Endothelial cell of umbilical vein (primary cell): ENCODE measurements around the gene GARIN1A. TPM values are rescaled to one million over a fixed set of nuclear protein-coding genes. Genes with fewer than 3 reads are reported as not detected.

Source experiments
- BruUV-seq: library from RNA; stranded (reverse); fragments of 400-500 nt; replicated peaks from 2 replicates; lab custom pipeline; 2021; lab: Mats Ljungman, UMichigan
- CTCF ChIA-PET: fragments of 300-600, 350-600 bp; sonication (Branson Sonifier 250); formaldehyde crosslinking; loops from one replicate; lab custom pipeline; 2021; ENCODE audit warnings: antibody characterized with exemption, inconsistent platforms; lab: Charles Lee
- POLR2A ChIA-PET: fragments of 300-600, 350-600 bp; sonication (Branson Sonifier 250); formaldehyde crosslinking; loops from one replicate; lab custom pipeline; 2021; ENCODE audit warnings: antibody characterized with exemption, inconsistent platforms; lab: Charles Lee
- DNase-seq: peaks from one replicate; pipeline ENCODE4 v3.0.0-alpha.2; 2011; ENCODE audit warnings: low read depth, low spot score
- FAIRE-seq: peaks from 2 replicates; lab custom pipeline; 2011; peaks lifted over from hg19 to GRCh38; lab: Jason Lieb, UNC
- H2AFZ ChIP-seq: 2 replicates; pipeline ENCODE4 v1.6.0; 2012; ENCODE audit warnings: low read depth, low read length, control low read depth, inconsistent platforms
- H3K27ac ChIP-seq: 2 replicates; pipeline ENCODE4 v1.5.1; 2011; ENCODE audit warnings: low read depth, mild to moderate bottlenecking, control low read depth, low read length, moderate library complexity; ENCODE audit not compliant: insufficient read depth
- H3K27me3 ChIP-seq, 2 experiments: 2 replicates each; pipeline versions ENCODE4 v1.6.0 to v1.6.1; 2011; ENCODE audit warnings: low read length in 2 of 2, mixed read lengths in 1 of 2; ENCODE audit not compliant: control insufficient read depth in 2 of 2, insufficient read depth in 2 of 2
- H3K36me3 ChIP-seq, 2 experiments: 2 replicates in 1 of 2; 3 replicates in 1 of 2; pipeline ENCODE4 v1.5.1; 2011; ENCODE audit warnings: low read length in 2 of 2, mild to moderate bottlenecking in 1 of 2, moderate library complexity in 1 of 2; ENCODE audit not compliant: control insufficient read depth in 2 of 2, insufficient read depth in 2 of 2; ENCODE audit errors: extremely low read depth in 1 of 2
- H3K4me1 ChIP-seq: 3 replicates; pipeline ENCODE4 v1.5.1; 2011; ENCODE audit warnings: mild to moderate bottlenecking, low read length; ENCODE audit not compliant: control insufficient read depth, insufficient read depth; ENCODE audit errors: extremely low read depth
- H3K4me2 ChIP-seq: 2 replicates; pipeline ENCODE4 v1.6.1; 2011; ENCODE audit warnings: low read length, control low read depth, mixed read lengths; ENCODE audit not compliant: insufficient read depth
- H3K4me3 ChIP-seq, 3 experiments: fragments of 200-600 bp in 1 of 3; sonication (generic), shearing (Covaris generic) in 1 of 3; replicated peaks in 1 of 3; 2 replicates each; pipeline ENCODE4 v1.5.1; 2011 to 2016; ENCODE audit warnings: control low read depth in 3 of 3, low read length in 3 of 3, mild to moderate bottlenecking in 2 of 3, inconsistent platforms in 1 of 3, low read depth in 1 of 3, moderate library complexity in 1 of 3; ENCODE audit not compliant: insufficient read depth in 1 of 3
- H3K79me2 ChIP-seq: 2 replicates; pipeline ENCODE4 v1.6.0; 2012; ENCODE audit warnings: low read length, inconsistent platforms; ENCODE audit not compliant: control insufficient read depth, insufficient read depth
- H3K9ac ChIP-seq: replicated peaks from 2 replicates; pipeline ENCODE3; 2011; ENCODE audit warnings: low read length, control low read depth; ENCODE audit not compliant: insufficient read depth; ENCODE audit errors: extremely low read depth
- H3K9me1 ChIP-seq: replicated peaks from 3 replicates; pipeline ENCODE4 v1.6.0; 2011; ENCODE audit warnings: mild to moderate bottlenecking, low read length; ENCODE audit not compliant: control insufficient read depth, insufficient read depth; ENCODE audit errors: extremely low read depth
- H3K9me3 ChIP-seq: replicated peaks from 2 replicates; pipeline ENCODE4 v1.5.1; 2012; ENCODE audit warnings: low read length, inconsistent platforms; ENCODE audit not compliant: control insufficient read depth, insufficient read depth
- H4K20me1 ChIP-seq: replicated peaks from 2 replicates; pipeline ENCODE3; 2011; ENCODE audit warnings: mild to moderate bottlenecking, low read length; ENCODE audit not compliant: control insufficient read depth, insufficient read depth; ENCODE audit errors: extremely low read depth
- CTCF ChIP-seq, 2 donors: IDR thresholded peaks; 1 replicate in 1 of 2; 2 replicates in 1 of 2; pipeline ENCODE4 v1.5.1; 2011; ENCODE audit warnings: low read length in 2 of 2, mild to moderate bottlenecking in 2 of 2, moderate library complexity in 2 of 2, control low read depth in 1 of 2, inconsistent platforms in 1 of 2, low read depth in 1 of 2; ENCODE audit not compliant: insufficient read depth in 1 of 2; ENCODE audit errors: extremely low read depth in 1 of 2
- EZH2 ChIP-seq: IDR thresholded peaks from 2 replicates; pipeline ENCODE4 v1.6.1; 2012; ENCODE audit warnings: borderline replicate concordance, low read depth, mild to moderate bottlenecking, moderate library complexity, low read length, inconsistent platforms; ENCODE audit not compliant: severe bottlenecking
- FOS ChIP-seq: IDR thresholded peaks from 2 replicates; pipeline ENCODE4 v1.6.1; 2011; ENCODE audit warnings: mild to moderate bottlenecking, low read length, moderate library complexity, borderline replicate concordance; ENCODE audit not compliant: insufficient read depth
- GATA2 ChIP-seq: IDR thresholded peaks from 2 replicates; pipeline ENCODE4 v1.7.0; 2011; ENCODE audit warnings: low read depth, mild to moderate bottlenecking, moderate library complexity, mixed read lengths, low read length; ENCODE audit not compliant: insufficient read length, insufficient read depth
- JUN ChIP-seq: IDR thresholded peaks from 2 replicates; pipeline ENCODE4 v1.6.1; 2011; ENCODE audit warnings: borderline replicate concordance, low read depth; ENCODE audit not compliant: insufficient read length, insufficient read depth
- MAX ChIP-seq: IDR thresholded peaks from 2 replicates; pipeline ENCODE4 v1.6.1; 2011; ENCODE audit not compliant: insufficient read depth, insufficient read length
- MYC ChIP-seq: IDR thresholded peaks from one replicate; pipeline ENCODE4 v1.6.1; 2011; ENCODE audit warnings: mild to moderate bottlenecking, low read depth, low read length
- POLR2A ChIP-seq: IDR thresholded peaks from 2 replicates; pipeline ENCODE4 v1.6.1; 2012; ENCODE audit warnings: low read depth, mild to moderate bottlenecking, control low read depth, low read length
- POLR2AphosphoS5 ChIP-seq: IDR thresholded peaks from 2 replicates; pipeline ENCODE4 v1.6.1; 2012; ENCODE audit warnings: low read depth, mild to moderate bottlenecking, control low read depth, low read length, moderate library complexity; ENCODE audit not compliant: insufficient read depth
- dilution Hi-C: fragments of 300-500 bp; cut with MboI; formaldehyde crosslinking; loops from one replicate; pipeline ENCODE4 v1.15.0; 2019; ENCODE audit warnings: low sequenced_read_pairs; ENCODE audit not compliant: extremely low pct_ligation_motif_present
- intact Hi-C: fragments of 100-400 bp; cut with micrococcal nuclease; formaldehyde crosslinking; loops from one replicate; pipeline ENCODE4 v1.10.0; 2022
- polyA plus RNA-seq, 4 experiments: library from polyadenylated mRNA; depleted of rRNA in 3 of 4; stranded (reverse) in 3 of 4; unstranded in 1 of 4; fragments of >200 nt; gene quantifications; 2 replicates each; pipeline versions ENCODE4 v1.2.1 to v1.2.3, GENCODE V29; 2011 to 2012; ENCODE audit warnings: missing spikeins in 1 of 4
- total RNA-seq: library from RNA; stranded (reverse); gene quantifications from 2 replicates; pipeline ENCODE4 v1.2.3, GENCODE V29; 2021

GARIN1A gene
- total and polyA plus RNA-seq, 2 donors (not counting 3 experiments of a cell fraction or from before 2014, with no cell fraction given) = 0.65 to 3.6 TPM

GRCh38 chr7:128708824-128709223 is 36.7 kb downstream of the GARIN1A start:
- no TSS peak for BruUV-seq
- no peaks in the 10 kb centered on the region for H3K9me3 ChIP-seq
- H4K20me1 ChIP-seq = no peaks in the 10 kb centered on the region
- POLR2A ChIA-PET = no interaction called here
- CTCF ChIA-PET = interaction anchor here (0.5 to 2.5 kb wide), 7 partner anchors 9 to 1210 kb away, joined by 3 to 10 read pairs (median 4); no protein-coding TSS in a partner anchor
- no peaks in the 10 kb centered on the region for H3K27me3 ChIP-seq
- no peak overlapping the region for H3K9ac ChIP-seq
- no peak for DNase-seq
- H3K36me3 ChIP-seq = no peaks in the 10 kb centered on the region
- intact Hi-C loops (no loop called here), dilution Hi-C loops (no loop called here)
- FAIRE-seq = no peak
- H3K79me2 ChIP-seq = no peaks in the 10 kb centered on the region
- peaks cover 6% of the 10 kb centered on the region for H3K4me1 ChIP-seq
- H3K27ac ChIP-seq = no peak overlapping the region
- no peak for TF ChIP-seq EZH2
- no peak for TF ChIP-seq MAX
- no peak for TF ChIP-seq JUN
- no peak for TF ChIP-seq FOS
- no peak for TF ChIP-seq MYC
- no peak for TF ChIP-seq POLR2AphosphoS5
- no peak for TF ChIP-seq GATA2
- no peak for TF ChIP-seq CTCF (IDR thresholded peaks at IDR 0.05; ENCODE audit: extremely low read depth in 1 of 2, insufficient read depth in 1 of 2, low read depth in 1 of 2, low read length in 2 of 2)
- TF ChIP-seq POLR2A = no peak
- H3K4me2 ChIP-seq = no peak overlapping the region
- H3K4me3 ChIP-seq = no peak overlapping the region
- no peak overlapping the region for H2AFZ ChIP-seq
- H3K9me1 ChIP-seq = no peaks in the 10 kb centered on the region
